Hematopoietic multipotent progenitor cell treated with erythropoietin and hydrocortisone succinate and interleukin-3 and kit ligand, for 17 days (in vitro differentiated cells): ENCODE measurements around the gene PARP8.
"Not testable (repeated sequence)": the region's sequence is repeated elsewhere in the genome, so short reads cannot be mapped to it uniquely, and the experiment has no call there.

Experiments used
- DNase-seq: peaks from one replicate; pipeline ENCODE4 v3.0.0-alpha.2; 2015; ENCODE audit warnings: low spot score

Gene PARP8

GRCh38 chr5:50774446-50775175, 108.2 kb downstream of the PARP8 start:
- DNase-seq, result not testable (repeated sequence)

GRCh38 chr5:50786073-50786472, 119.6 kb downstream of the PARP8 start:
- DNase-seq, result no peak

- no peak for DNase-seq
Measured at GRCh38 chr5:50791813-50792212, 125.4 kb downstream of the PARP8 start.

GRCh38 chr5:50792843-50793242, 126.4 kb downstream of the PARP8 start:
- DNase-seq, result no peak

GRCh38 chr5:50794812-50795211, 128.4 kb downstream of the PARP8 start:
- no peak for DNase-seq

GRCh38 chr5:50798002-50798401, 131.6 kb downstream of the PARP8 start:
- no peak for DNase-seq

- DNase-seq, result no peak
Measured at GRCh38 chr5:50799596-50799995, 133.2 kb downstream of the PARP8 start.

- no peak for DNase-seq
Measured at GRCh38 chr5:50800410-50800809, 134.0 kb downstream of the PARP8 start.

- no peak for DNase-seq
Measured at GRCh38 chr5:50807661-50808060, 141.2 kb downstream of the PARP8 start.

GRCh38 chr5:50808406-50808805, 142.0 kb downstream of the PARP8 start:
- DNase-seq, result no peak

- not testable (repeated sequence) for DNase-seq
Measured at GRCh38 chr5:50811746-50812145, 145.3 kb downstream of the PARP8 start.

- DNase-seq, result no peak
Measured at GRCh38 chr5:50813691-50814090, 147.3 kb downstream of the PARP8 start.

- no peak for DNase-seq
Measured at GRCh38 chr5:50814556-50814955, 148.1 kb downstream of the PARP8 start.

GRCh38 chr5:50822046-50822445, 155.6 kb downstream of the PARP8 start:
- no peak for DNase-seq

- no peak for DNase-seq
Measured at GRCh38 chr5:50822761-50823160, 156.3 kb downstream of the PARP8 start.

GRCh38 chr5:50823568-50823967, 157.1 kb downstream of the PARP8 start:
- no peak for DNase-seq

GRCh38 chr5:50824109-50824508, 157.7 kb downstream of the PARP8 start:
- no peak for DNase-seq

GRCh38 chr5:50827516-50828247, 161.2 kb downstream of the PARP8 start:
- DNase-seq, result no peak

GRCh38 chr5:50829023-50829422, 162.6 kb downstream of the PARP8 start:
- DNase-seq, result no peak

GRCh38 chr5:50832657-50833284, 166.3 kb downstream of the PARP8 start:
- no peak for DNase-seq

GRCh38 chr5:50836356-50836755, 169.9 kb downstream of the PARP8 start:
- DNase-seq, result no peak

GRCh38 chr5:50839472-50839871, 173.0 kb downstream of the PARP8 start:
- no peak for DNase-seq

GRCh38 chr5:50843091-50843490, 176.7 kb downstream of the PARP8 start:
- DNase-seq, result no peak
